ENCODE results near the gene P4HA2.

Gene P4HA2

GRCh38 chr5:132273631-132274030, 46.0 kb upstream of the P4HA2 start:
- no peaks in the 10 kb centered on the region for H3K9me3 ChIP-seq (ENCODE audit: severe bottlenecking)
- no peak for TF ChIP-seq CTCF (IDR thresholded peaks at IDR 0.05; ENCODE audit: poor library complexity, severe bottlenecking)
- H3K27ac ChIP-seq (ENCODE audit: poor library complexity, severe bottlenecking) = no peak overlapping the region
- H3K4me1 ChIP-seq (ENCODE audit: insufficient read depth, poor library complexity, severe bottlenecking) = no peaks in the 10 kb centered on the region
- DNase-seq (ENCODE audit: low spot score) (no peak), ATAC-seq (ENCODE audit: low read depth) (no peak)
- no peak overlapping the region for H3K4me3 ChIP-seq (ENCODE audit: severe bottlenecking)
- no peaks in the 10 kb centered on the region for H3K27me3 ChIP-seq (ENCODE audit: insufficient read depth, poor library complexity, severe bottlenecking)
- peaks cover 17% of the 10 kb centered on the region for H3K36me3 ChIP-seq (ENCODE audit: low read depth)

DNA sequence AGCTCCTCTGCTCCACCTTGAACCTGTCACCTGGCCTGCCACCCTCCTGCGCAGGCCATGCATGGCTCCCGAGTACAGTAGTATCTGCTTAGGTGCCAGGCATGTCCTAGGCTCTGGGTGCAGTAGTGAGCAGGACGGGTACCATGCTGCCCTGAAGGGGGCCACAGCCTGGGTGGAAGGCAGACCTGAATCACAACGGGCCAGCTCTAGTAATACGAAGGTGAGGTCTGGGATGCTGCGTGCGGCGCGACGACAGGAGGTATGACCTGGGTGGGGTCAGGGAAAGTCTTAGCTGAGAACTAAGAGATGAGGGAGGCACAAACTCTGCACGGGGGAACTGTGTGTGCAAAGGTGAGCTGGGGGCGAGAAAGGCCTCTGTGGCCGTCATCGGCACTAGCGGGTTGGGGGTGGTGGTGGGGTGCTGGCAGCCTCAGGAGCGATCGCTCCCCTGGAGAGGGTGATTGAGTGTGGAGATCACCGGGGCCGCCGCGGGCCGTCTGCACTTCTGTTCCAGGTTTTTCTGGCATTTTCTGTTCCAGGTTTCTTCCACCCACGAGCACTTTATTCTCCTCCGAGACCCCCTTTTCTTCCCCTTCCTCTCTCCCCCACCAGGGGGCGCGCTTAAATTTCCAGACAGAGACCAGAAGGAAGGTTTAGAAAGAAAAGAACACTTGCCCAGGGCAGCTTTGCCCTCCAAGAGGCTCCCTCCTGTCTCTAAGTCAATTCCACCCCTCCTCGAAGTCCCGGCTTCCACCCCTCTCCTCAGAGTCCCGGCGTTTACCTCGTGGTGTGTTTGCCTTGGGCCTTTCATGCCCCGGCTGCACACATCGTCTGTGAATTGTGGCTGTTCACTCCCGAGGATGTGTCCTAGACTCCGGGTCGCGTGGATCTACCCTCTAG, 44.9 kb upstream of the P4HA2 start:
- TF ChIP-seq CTCF (IDR thresholded peaks at IDR 0.05; ENCODE audit: poor library complexity, severe bottlenecking) = peak; percentile 92
- DNase-seq (ENCODE audit: low spot score) (peak; percentile 61), ATAC-seq (ENCODE audit: low read depth) (peak; percentile 1; the same call in 1 of the 3 replicates)
- Histone ChIP-seq H3K4me1 (ENCODE audit: insufficient read depth, poor library complexity, severe bottlenecking) (no peaks in the 10 kb centered on the region), H3K27me3 (ENCODE audit: insufficient read depth, poor library complexity, severe bottlenecking) (no peaks in the 10 kb centered on the region), H3K27ac (ENCODE audit: poor library complexity, severe bottlenecking) (no peak overlapping the region), H3K4me3 (ENCODE audit: severe bottlenecking) (no peak overlapping the region), H3K36me3 (ENCODE audit: low read depth) (peaks cover 20% of the 10 kb centered on the region), H3K9me3 (ENCODE audit: severe bottlenecking) (no peaks in the 10 kb centered on the region)

DNA sequence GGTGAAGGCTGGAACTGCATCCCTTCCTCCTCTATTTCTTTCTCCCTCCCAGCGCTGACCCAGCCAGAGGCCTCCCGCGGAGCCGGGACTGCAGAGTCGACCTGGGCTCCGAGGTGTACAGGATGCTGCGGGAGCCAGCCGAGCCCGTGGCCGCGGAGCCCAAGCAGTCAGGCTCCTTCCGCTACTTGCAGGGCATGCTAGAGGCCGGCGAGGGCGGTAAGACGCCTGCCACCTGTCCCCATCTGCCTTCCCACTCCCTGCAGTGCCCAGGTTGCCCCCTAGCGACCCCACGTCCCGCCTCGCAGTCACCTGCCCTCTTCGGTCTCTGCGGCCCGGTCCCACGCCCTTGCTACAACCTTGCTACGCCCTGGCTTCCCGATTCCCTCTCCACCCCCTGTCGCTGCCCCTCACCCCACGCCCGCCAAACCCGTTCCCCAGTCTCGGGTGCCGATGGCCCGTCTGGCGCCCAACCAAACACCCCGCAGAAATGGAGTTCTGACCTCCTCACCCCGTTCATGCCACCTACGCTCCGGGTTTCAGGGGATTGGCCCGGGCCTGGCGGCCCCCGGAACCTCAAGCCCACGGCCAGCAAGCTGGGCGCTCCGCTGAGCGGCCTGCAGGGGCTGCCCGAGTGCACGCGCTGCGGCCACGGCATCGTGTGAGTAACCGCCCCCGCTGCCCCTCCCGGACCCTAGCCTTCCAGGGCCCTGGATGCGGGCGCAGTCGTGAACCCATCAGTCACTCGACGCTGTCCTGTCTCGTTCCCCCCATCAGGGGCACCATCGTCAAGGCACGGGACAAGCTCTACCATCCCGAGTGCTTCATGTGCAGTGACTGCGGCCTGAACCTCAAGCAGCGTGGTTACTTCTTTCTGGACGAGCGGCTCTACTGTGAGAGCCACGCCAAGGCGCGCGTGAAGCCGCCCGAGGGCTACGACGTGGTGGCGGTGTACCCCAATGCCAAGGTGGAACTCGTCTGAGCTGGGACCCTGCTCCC, 43.9 kb upstream of the P4HA2 start:
- H3K27ac ChIP-seq (ENCODE audit: poor library complexity, severe bottlenecking) = no peak overlapping the region
- ATAC-seq (ENCODE audit: low read depth) (no peak), DNase-seq (ENCODE audit: low spot score) (no peak)
- H3K4me3 ChIP-seq (ENCODE audit: severe bottlenecking) = no peak overlapping the region
- no peaks in the 10 kb centered on the region for H3K27me3 ChIP-seq (ENCODE audit: insufficient read depth, poor library complexity, severe bottlenecking)
- H3K4me1 ChIP-seq (ENCODE audit: insufficient read depth, poor library complexity, severe bottlenecking) = no peaks in the 10 kb centered on the region
- H3K36me3 ChIP-seq (ENCODE audit: low read depth) = peaks cover 31% of the 10 kb centered on the region
- TF ChIP-seq CTCF (IDR thresholded peaks at IDR 0.05; ENCODE audit: poor library complexity, severe bottlenecking) = no peak
- no peaks in the 10 kb centered on the region for H3K9me3 ChIP-seq (ENCODE audit: severe bottlenecking)

- H3K4me1 ChIP-seq (ENCODE audit: insufficient read depth, poor library complexity, severe bottlenecking) = peaks cover 6% of the 10 kb centered on the region
- DNase-seq (ENCODE audit: low spot score) = peak; percentile 64
- H3K27ac ChIP-seq (ENCODE audit: poor library complexity, severe bottlenecking) = no peak overlapping the region
- H3K4me3 ChIP-seq (ENCODE audit: severe bottlenecking) = no peak overlapping the region
- ATAC-seq (ENCODE audit: low read depth) = no peak
- TF ChIP-seq CTCF (IDR thresholded peaks at IDR 0.05; ENCODE audit: poor library complexity, severe bottlenecking) = no peak
- no peaks in the 10 kb centered on the region for H3K9me3 ChIP-seq (ENCODE audit: severe bottlenecking)
- peaks cover 37% of the 10 kb centered on the region for H3K36me3 ChIP-seq (ENCODE audit: low read depth)
- H3K27me3 ChIP-seq (ENCODE audit: insufficient read depth, poor library complexity, severe bottlenecking) = no peaks in the 10 kb centered on the region
These were observed 43.1 kb upstream of the P4HA2 start for GRCh38 chr5:132270706-132271105.

All from RWPE2 (cell line).